Ureter (tissue), 1 donor: ENCODE results near the gene ABCC1. TPM values are rescaled to one million over a fixed set of nuclear protein-coding genes. Genes with fewer than 3 reads are reported as not detected.
A peak's percentile ranks its signal among the peaks of the same experiment; 100 is the strongest.
"Not testable (repeated sequence)": the region's sequence is repeated elsewhere in the genome, so short reads cannot be mapped to it uniquely, and the experiment has no call there.

Source experiments
- DNase-seq: peaks from one replicate; pipeline ENCODE4 v3.0.0-alpha.2; 2020; ENCODE audit warnings: low spot score
- total RNA-seq: library from RNA; stranded (reverse); gene quantifications from one replicate; pipeline ENCODE4 v1.2.4, GENCODE V29; 2023
- donor health status: DM: yes; HTN: yes; CAD: no.

ABCC1 gene
- total RNA-seq, 1 donor from 2014 or later = 46.9 TPM

- DNase-seq = no peak
Observed at GRCh38 chr16:16083421-16084156, 134.2 kb downstream of the ABCC1 start.

- DNase-seq = no peak
Observed at GRCh38 chr16:16084874-16085273, 135.5 kb downstream of the ABCC1 start.

- DNase-seq = no peak
Observed at GRCh38 chr16:16086653-16087446, 137.4 kb downstream of the ABCC1 start.

GRCh38 chr16:16090238-16090637 lies 140.8 kb downstream of the ABCC1 start:
- DNase-seq = no peak

GRCh38 chr16:16092925-16093627 lies 143.7 kb downstream of the ABCC1 start:
- DNase-seq = no peak

GRCh38 chr16:16093628-16094332 lies 144.4 kb downstream of the ABCC1 start:
- no peak for DNase-seq

- DNase-seq = no peak
Observed at GRCh38 chr16:16095646-16096045, 146.2 kb downstream of the ABCC1 start.

- DNase-seq = peak; percentile 79
Observed at GRCh38 chr16:16096121-16096857, 146.9 kb downstream of the ABCC1 start.

- no peak for DNase-seq
Observed at GRCh38 chr16:16096858-16097213, 147.4 kb downstream of the ABCC1 start.

- DNase-seq = no peak
Observed at GRCh38 chr16:16099320-16099719, 149.9 kb downstream of the ABCC1 start.

GRCh38 chr16:16100631-16101030 lies 151.2 kb downstream of the ABCC1 start:
- no peak for DNase-seq

GRCh38 chr16:16101585-16101984 lies 152.2 kb downstream of the ABCC1 start:
- DNase-seq = no peak

GRCh38 chr16:16102738-16103137 lies 153.3 kb downstream of the ABCC1 start:
- no peak for DNase-seq

- DNase-seq = not testable (repeated sequence)
Observed at GRCh38 chr16:16104132-16104803, 154.9 kb downstream of the ABCC1 start.

- DNase-seq = not testable (repeated sequence)
Observed at GRCh38 chr16:16104804-16105141, 155.4 kb downstream of the ABCC1 start.

- no peak for DNase-seq
Observed at GRCh38 chr16:16105646-16106045, 156.2 kb downstream of the ABCC1 start.

GRCh38 chr16:16106466-16106865 lies 157.1 kb downstream of the ABCC1 start:
- DNase-seq = no peak

GRCh38 chr16:16107839-16108238 lies 158.4 kb downstream of the ABCC1 start:
- no peak for DNase-seq

- DNase-seq = no peak
Observed at GRCh38 chr16:16108759-16109158, 159.3 kb downstream of the ABCC1 start.

- DNase-seq = no peak
Observed at GRCh38 chr16:16109453-16110110, 160.2 kb downstream of the ABCC1 start.
